GM21529 (cell line): Measurements from ENCODE around the gene NAA80.

Experiments used
- ATAC-seq: cut with Tn5 transposase; IDR thresholded peaks from one replicate; pipeline ENCODE4 v1.9.1; 2021; ENCODE audit not compliant: unreplicated experiment

The NAA80 gene

GRCh38 chr3:50259432-50260026 lies 39.7 kb downstream of the NAA80 start:
- peak; percentile 20 for ATAC-seq

- ATAC-seq: no peak
Observed at GRCh38 chr3:50258979-50259378, 40.2 kb downstream of the NAA80 start.

GRCh38 chr3:50258029-50258680 lies 41.0 kb downstream of the NAA80 start:
- ATAC-seq: no peak

DNA sequence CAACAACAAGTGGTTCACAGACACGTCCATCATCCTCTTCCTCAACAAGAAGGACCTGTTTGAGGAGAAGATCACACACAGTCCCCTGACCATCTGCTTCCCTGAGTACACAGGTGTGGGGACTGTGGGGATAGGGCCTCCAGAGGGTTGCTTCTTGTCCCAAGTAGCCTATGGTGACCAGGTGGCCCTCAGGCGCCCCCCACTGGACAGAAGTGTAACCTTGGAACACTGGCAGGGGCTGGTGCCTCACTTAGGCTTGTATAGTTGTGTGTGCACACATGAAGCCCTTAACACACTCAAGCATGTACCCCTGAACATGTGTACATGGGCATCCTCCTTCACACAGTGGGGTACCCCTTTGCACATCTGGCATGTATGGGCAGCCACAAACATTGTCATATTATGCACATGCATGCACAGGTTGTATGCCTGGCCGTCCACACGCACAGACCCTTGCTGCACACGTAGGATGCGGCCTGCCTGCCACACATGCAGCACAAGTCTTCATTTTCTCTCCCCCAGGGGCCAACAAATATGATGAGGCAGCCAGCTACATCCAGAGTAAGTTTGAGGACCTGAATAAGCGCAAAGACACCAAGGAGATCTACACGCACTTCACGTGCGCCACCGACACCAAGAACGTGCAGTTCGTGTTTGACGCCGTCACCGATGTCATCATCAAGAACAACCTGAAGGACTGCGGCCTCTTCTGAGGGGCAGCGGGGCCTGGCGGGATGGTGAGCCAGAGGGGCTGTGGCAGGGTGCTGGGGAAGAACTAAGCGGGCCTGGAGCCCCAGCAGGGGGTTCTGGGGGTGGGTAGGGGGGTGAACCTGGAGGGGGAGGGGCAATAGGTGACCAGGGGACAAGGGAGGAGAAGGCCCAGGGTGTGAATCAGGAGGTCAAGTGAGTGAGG lies 42.0 kb downstream of the NAA80 start:
- no peak for ATAC-seq

- ATAC-seq: no peak
Observed at GRCh38 chr3:50255251-50255615, 44.0 kb downstream of the NAA80 start.

GRCh38 chr3:50254577-50255250 lies 44.5 kb downstream of the NAA80 start:
- ATAC-seq: no peak

GRCh38 chr3:50251220-50251619 lies 48.0 kb downstream of the NAA80 start:
- no peak for ATAC-seq

DNA sequence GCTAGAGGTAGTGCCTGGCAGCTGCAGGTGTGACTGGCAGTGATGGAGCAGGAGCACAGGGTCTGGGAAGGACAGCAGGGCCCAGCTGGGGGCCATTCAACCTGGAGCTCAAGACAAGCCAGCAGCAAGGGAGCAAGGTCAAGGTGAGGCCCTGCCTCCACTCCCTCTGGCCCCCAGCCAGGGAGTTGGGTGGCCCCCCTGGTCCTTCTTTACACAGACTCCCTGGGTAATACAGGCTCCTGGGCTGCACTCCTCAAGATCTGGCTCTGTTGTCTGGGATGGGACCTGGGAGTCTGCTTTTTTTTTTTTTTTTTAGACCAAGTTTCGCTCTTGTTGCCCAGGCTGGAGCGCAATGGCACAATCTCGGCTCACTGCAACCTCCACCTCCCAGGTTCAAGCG lies 48.7 kb downstream of the NAA80 start:
- no peak for ATAC-seq

DNA sequence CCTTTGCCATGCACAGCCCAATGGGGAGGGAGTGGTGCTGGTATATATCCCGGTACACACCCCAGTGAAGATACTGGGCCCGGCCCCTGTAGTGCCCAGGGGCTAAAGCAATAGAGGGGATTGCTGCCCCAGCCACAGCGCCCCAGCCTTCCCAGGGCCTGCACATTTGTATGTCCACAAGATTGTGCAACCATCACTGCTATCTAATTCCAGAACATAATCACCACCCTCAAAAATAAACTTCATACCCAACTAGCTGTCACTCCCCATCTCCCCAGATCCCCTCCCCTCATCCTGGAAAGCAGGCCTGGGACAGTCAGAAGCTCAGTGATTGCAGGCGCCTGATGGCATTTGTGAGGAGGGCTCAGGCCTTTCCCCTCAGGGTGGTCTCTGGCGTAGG lies 49.7 kb downstream of the NAA80 start:
- no peak for ATAC-seq

DNA sequence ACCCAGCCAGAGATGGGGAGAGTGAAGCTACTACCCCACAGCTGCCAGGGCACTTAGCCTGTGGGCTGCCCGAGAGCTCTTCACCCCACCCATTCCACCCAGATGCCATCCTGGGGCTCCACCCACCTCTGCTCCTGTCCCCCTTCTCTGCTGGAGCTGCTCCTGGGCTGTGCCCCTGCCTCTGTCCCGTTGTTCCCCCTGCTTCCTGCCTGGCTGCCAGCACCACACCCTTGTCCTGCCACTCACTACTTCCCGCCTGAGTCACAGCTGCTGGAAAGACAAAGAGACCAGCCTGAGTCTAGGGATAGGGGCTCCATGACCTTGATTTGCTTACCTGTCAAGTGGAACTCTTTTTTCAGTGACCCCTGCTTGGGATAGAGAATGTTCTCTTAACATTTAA lies 50.8 kb downstream of the NAA80 start:
- no peak for ATAC-seq

DNA sequence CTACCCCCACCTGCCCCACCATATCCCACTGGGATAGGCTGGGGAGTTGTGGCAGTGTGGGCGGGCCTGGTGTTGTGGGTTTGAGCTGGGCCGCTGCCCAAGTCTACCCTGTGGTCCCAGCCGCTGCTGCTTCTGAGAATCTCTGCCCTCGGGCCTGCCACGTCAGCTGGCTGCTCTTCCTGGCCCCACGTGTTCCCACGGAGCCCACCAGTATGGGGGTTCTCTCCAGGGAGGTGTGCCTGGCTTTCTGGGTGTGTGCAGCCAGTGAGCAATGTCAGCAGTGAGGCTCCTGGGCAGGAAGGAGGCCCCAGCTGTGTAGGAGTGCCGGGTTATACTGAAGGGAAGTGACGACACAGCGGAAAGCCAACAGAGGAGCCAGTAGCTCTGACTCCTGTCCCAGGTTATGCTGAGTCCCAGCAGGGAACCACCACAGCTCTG lies 52.7 kb downstream of the NAA80 start:
- ATAC-seq: peak; percentile 64
